ENCODE data around the gene GDPD4. TPM values are rescaled to one million over a fixed set of nuclear protein-coding genes. Genes with fewer than 3 reads are reported as not detected.

The GDPD4 gene
- total RNA-seq, 4 donors from 2014 or later, result 0.07 to 1.2 TPM; not detected in 2

DNA sequence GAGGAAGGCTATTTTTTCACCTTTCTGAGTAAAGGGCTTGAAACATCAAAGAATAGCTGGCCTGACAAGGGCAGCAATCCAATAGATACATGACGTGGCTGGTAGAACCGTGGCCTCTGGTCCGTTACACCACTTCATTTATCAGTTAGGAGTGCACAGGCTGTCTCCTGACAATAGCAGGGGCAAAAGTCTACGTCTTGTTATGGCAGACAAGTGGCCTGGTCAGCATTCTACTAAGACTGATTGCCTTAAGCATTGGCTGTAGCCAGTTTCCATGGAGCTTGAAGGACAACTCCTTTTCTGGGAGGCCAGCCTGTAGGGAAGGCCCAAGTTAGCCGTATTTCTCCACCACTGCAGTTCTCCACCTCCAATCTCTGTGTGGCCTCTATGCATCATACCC, 9.2 kb upstream of the GDPD4 start:
- Histone ChIP-seq H3K4me1 (no peaks in the 10 kb centered on the region), H3K9me3 (no peaks in the 10 kb centered on the region), H3K27ac (no peak overlapping the region), H3K36me3 (no peaks in the 10 kb centered on the region), H3K27me3 (no peaks in the 10 kb centered on the region), H3K4me3 (no peak overlapping the region)
- DNase-seq, result no peak
- no peak for TF ChIP-seq POLR2A (IDR thresholded peaks at IDR 0.05)
- TF ChIP-seq, protein P1, sequence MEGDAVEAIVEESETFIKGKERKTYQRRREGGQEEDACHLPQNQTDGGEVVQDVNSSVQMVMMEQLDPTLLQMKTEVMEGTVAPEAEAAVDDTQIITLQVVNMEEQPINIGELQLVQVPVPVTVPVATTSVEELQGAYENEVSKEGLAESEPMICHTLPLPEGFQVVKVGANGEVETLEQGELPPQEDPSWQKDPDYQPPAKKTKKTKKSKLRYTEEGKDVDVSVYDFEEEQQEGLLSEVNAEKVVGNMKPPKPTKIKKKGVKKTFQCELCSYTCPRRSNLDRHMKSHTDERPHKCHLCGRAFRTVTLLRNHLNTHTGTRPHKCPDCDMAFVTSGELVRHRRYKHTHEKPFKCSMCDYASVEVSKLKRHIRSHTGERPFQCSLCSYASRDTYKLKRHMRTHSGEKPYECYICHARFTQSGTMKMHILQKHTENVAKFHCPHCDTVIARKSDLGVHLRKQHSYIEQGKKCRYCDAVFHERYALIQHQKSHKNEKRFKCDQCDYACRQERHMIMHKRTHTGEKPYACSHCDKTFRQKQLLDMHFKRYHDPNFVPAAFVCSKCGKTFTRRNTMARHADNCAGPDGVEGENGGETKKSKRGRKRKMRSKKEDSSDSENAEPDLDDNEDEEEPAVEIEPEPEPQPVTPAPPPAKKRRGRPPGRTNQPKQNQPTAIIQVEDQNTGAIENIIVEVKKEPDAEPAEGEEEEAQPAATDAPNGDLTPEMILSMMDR (IDR thresholded peaks at IDR 0.05), result no peak
- intact Hi-C loops (cut with DNase I; ENCODE audit: low total_unique reads), result no loop called here

DNA sequence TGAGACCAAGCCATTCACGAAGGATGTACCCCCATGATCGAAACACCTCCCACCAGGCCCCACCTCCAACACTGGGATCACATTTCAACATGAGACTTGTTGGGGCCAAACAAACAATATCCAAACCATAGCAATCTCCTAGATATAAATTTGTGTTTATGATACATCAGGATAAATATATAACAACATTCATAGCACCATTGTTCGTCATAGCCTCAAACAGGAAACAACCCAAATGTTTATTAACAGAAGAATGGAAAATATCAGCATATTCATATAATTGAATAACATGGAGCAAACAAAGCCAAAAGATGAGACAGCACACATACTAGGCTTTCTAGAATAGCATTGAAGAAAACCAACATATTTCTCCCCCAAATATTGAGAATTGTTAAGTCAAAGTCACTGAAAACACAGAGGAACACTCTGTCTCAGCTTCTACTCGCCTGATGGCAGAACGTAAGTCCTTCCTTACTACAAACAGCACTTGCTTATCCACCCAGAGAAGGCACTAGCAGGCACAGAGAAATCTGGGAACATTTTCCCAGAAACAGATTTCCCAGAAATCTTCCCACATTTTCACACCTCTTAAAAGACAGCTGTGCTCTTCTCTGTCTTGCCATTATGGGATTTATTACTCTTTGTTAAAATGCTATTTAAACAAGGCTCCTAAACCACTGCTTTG, 8.1 kb upstream of the GDPD4 start:
- H3K27me3 ChIP-seq, result no peaks in the 10 kb centered on the region
- H3K4me3 ChIP-seq, result no peak overlapping the region
- TF ChIP-seq, protein P1 (IDR thresholded peaks at IDR 0.05), result no peak
- TF ChIP-seq POLR2A (IDR thresholded peaks at IDR 0.05), result no peak
- no peak overlapping the region for H3K27ac ChIP-seq
- no peaks in the 10 kb centered on the region for H3K4me1 ChIP-seq
- intact Hi-C loops (cut with DNase I; ENCODE audit: low total_unique reads), result no loop called here
- no peaks in the 10 kb centered on the region for H3K36me3 ChIP-seq
- DNase-seq, result no peak
- H3K9me3 ChIP-seq, result no peaks in the 10 kb centered on the region

DNA sequence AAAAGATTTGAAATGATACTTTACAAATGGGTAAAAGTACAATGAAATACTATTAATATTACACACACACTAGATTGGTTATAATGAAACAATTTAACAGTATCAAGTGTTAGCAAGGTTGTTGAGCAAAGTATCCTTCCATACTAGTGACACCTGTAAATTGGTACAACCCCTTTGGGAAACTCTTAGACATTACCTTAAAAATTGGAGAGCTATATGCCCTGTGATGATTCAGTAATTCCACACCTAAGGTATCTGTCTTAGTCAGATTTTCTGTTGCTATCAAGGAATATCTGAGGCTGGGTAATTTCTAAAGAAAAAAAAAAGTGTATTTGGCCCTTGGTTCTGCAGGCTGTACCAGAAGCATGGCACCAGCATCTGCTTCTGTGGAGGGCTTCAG, 7.4 kb upstream of the GDPD4 start:
- TF ChIP-seq, protein P1 (IDR thresholded peaks at IDR 0.05), result no peak
- TF ChIP-seq POLR2A (IDR thresholded peaks at IDR 0.05), result no peak
- H3K9me3 ChIP-seq, result no peaks in the 10 kb centered on the region
- no peaks in the 10 kb centered on the region for H3K4me1 ChIP-seq
- DNase-seq, result no peak
- no peak overlapping the region for H3K27ac ChIP-seq
- intact Hi-C loops (cut with DNase I; ENCODE audit: low total_unique reads), result no loop called here
- no peaks in the 10 kb centered on the region for H3K36me3 ChIP-seq
- no peaks in the 10 kb centered on the region for H3K27me3 ChIP-seq
- no peak overlapping the region for H3K4me3 ChIP-seq

DNA sequence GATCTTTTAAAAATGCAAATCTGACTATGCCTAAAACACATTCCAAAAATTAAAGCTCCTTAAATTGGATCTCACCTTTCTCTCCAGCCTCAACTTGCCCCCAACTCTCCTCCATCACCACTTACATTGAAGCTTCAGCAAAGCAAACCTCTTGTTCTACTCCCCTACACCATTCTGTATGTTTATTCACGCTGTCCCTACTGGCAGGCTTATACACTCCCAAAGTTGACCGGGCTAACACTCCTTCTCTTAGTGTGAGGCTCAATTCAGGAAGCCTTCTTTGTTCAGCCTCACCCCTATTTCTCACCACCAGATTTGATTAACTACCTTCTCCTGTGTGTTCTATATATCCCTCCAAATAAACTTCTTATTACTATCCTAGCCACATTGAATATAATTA, 1.8 kb upstream of the GDPD4 start:
- no peak for DNase-seq
- H3K27me3 ChIP-seq, result no peaks in the 10 kb centered on the region
- H3K9me3 ChIP-seq, result no peaks in the 10 kb centered on the region
- no peak overlapping the region for H3K4me3 ChIP-seq
- no peaks in the 10 kb centered on the region for H3K4me1 ChIP-seq
- intact Hi-C loops (cut with DNase I; ENCODE audit: low total_unique reads), result no loop called here
- no peaks in the 10 kb centered on the region for H3K36me3 ChIP-seq
- TF ChIP-seq, protein P1 (IDR thresholded peaks at IDR 0.05), result no peak
- no peak for TF ChIP-seq POLR2A (IDR thresholded peaks at IDR 0.05)
- no peak overlapping the region for H3K27ac ChIP-seq

DNA sequence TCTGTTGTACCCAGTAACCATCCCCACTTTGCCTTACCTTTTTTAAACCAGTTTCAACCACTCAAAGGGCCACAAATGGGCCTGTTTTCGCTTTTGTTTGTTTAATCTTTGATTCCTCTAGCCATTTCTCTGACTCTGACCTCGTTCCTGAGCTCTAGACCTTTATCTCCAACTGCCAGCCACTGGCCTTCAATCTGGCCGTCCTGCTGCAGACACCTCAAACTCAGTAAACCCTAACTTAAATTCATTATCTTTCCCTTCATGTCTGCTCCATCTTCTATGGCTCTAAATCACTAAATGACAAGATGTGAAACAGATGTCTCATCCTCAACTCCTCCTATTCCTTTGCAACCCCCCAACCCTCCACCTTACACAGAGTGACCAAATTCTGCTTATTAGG, 1.3 kb upstream of the GDPD4 start:
- DNase-seq, result no peak
- H3K4me1 ChIP-seq, result no peaks in the 10 kb centered on the region
- no peaks in the 10 kb centered on the region for H3K36me3 ChIP-seq
- intact Hi-C loops (cut with DNase I; ENCODE audit: low total_unique reads), result no loop called here
- H3K27ac ChIP-seq, result no peak overlapping the region
- H3K4me3 ChIP-seq, result no peak overlapping the region
- no peaks in the 10 kb centered on the region for H3K27me3 ChIP-seq
- TF ChIP-seq, protein P1 (IDR thresholded peaks at IDR 0.05), result no peak
- no peak for TF ChIP-seq POLR2A (IDR thresholded peaks at IDR 0.05)
- H3K9me3 ChIP-seq, result no peaks in the 10 kb centered on the region

Data from uterus (tissue), 4 donors.